ENCODE data around the gene DNMBP.
"Not testable (repeated sequence)": the region's sequence is repeated elsewhere in the genome, so short reads cannot be mapped to it uniquely, and the experiment has no call there.

The DNMBP gene

GRCh38 chr10:100019787-100020141 lies 10.0 kb upstream of the DNMBP start:
- no peak for DNase-seq

GRCh38 chr10:100014071-100014762 lies 4.5 kb upstream of the DNMBP start:
- no peak for DNase-seq

- DNase-seq = no peak
Measured at GRCh38 chr10:100013621-100014020, 3.9 kb upstream of the DNMBP start.

GRCh38 chr10:100011906-100012305 lies 2.2 kb upstream of the DNMBP start:
- DNase-seq = not testable (repeated sequence)

- DNase-seq = peak; percentile 7
Measured at GRCh38 chr10:100009283-100009792, 409 bp downstream of the DNMBP start.

- DNase-seq = no peak
Measured at GRCh38 chr10:100008708-100009282, 952 bp downstream of the DNMBP start.

- DNase-seq = no peak
Measured at GRCh38 chr10:100008142-100008522, 1.6 kb downstream of the DNMBP start.

GRCh38 chr10:100007231-100008141 lies 2.3 kb downstream of the DNMBP start:
- DNase-seq = no peak

GRCh38 chr10:100006243-100006886 lies 3.4 kb downstream of the DNMBP start:
- peak; percentile 38 for DNase-seq

- no peak for DNase-seq
Measured at GRCh38 chr10:100004805-100005510, 4.8 kb downstream of the DNMBP start.

GRCh38 chr10:100000109-100000644 lies 9.6 kb downstream of the DNMBP start:
- no peak for DNase-seq

GRCh38 chr10:99999319-100000108 lies 10.2 kb downstream of the DNMBP start:
- DNase-seq = no peak

- no peak for DNase-seq
Measured at GRCh38 chr10:99998889-99999288, 10.9 kb downstream of the DNMBP start.

- no peak for DNase-seq
Measured at GRCh38 chr10:99996671-99997648, 12.8 kb downstream of the DNMBP start.

GRCh38 chr10:99995713-99996112 lies 14.0 kb downstream of the DNMBP start:
- no peak for DNase-seq

GRCh38 chr10:99995269-99995668 lies 14.5 kb downstream of the DNMBP start:
- DNase-seq = no peak

GRCh38 chr10:99994801-99995200 lies 14.9 kb downstream of the DNMBP start:
- DNase-seq = no peak

- peak; percentile 47 for DNase-seq
Measured at GRCh38 chr10:99993701-99994689, 15.8 kb downstream of the DNMBP start.

- not testable (repeated sequence) for DNase-seq
Measured at GRCh38 chr10:99985637-99986036, 24.1 kb downstream of the DNMBP start.
